ENCODE results near the gene HMCES. TPM values are rescaled to one million over a fixed set of nuclear protein-coding genes. Genes with fewer than 3 reads are reported as not detected.
A peak's percentile ranks its signal among the peaks of the same experiment; 100 is the strongest.

Gene HMCES
- total and polyA plus RNA-seq, 2 of the 13 experiments (the other 11 are each of a cell fraction or from before 2014, with no cell fraction given): 16.1 to 37.5 TPM

- no peak for TF ChIP-seq ZNF292 (CRISPR knock-in tag; IDR thresholded peaks at IDR 0.05; ENCODE audit: borderline replicate concordance, low read depth)
- 0 out of 2 replicates have a peak, but pooled peaks have one; percentile 42 for TF ChIP-seq FOXC1 (CRISPR knock-in tag; IDR thresholded peaks at IDR 0.05; ENCODE audit: borderline replicate concordance)
- no peak for TF ChIP-seq MIER2 (CRISPR knock-in tag; IDR thresholded peaks at IDR 0.05)
- no peak for TF ChIP-seq ZNF530 (CRISPR knock-in tag; IDR thresholded peaks at IDR 0.05; ENCODE audit: low read depth)
- no peak for TF ChIP-seq CERS6 (CRISPR knock-in tag; IDR thresholded peaks at IDR 0.05)
- TF ChIP-seq, protein P1, sequence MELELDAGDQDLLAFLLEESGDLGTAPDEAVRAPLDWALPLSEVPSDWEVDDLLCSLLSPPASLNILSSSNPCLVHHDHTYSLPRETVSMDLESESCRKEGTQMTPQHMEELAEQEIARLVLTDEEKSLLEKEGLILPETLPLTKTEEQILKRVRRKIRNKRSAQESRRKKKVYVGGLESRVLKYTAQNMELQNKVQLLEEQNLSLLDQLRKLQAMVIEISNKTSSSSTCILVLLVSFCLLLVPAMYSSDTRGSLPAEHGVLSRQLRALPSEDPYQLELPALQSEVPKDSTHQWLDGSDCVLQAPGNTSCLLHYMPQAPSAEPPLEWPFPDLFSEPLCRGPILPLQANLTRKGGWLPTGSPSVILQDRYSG (CRISPR knock-in tag; IDR thresholded peaks at IDR 0.05): no peak
- peak; percentile 14; the same call in 1 of the 2 replicates for TF ChIP-seq PHF8 (CRISPR knock-in tag; IDR thresholded peaks at IDR 0.05)
- TF ChIP-seq SMAD1 (CRISPR knock-in tag; IDR thresholded peaks at IDR 0.05; ENCODE audit: borderline replicate concordance, low read depth): no peak
- TF ChIP-seq SOX13 (IDR thresholded peaks at IDR 0.05): no peak
- TF ChIP-seq SOX13 (CRISPR knock-in tag; conservative IDR thresholded peaks at IDR 0.05 in 1 of 2, IDR thresholded peaks at IDR 0.05 in 1 of 2): peak in 1 of 2 experiments; percentile 30; a peak in 2 of 4 replicates
- TF ChIP-seq POLR2A (IDR thresholded peaks at IDR 0.05; ENCODE audit: insufficient read depth in 1 of 2, low read depth in 2 of 2, low read length in 2 of 2): peak; percentile 50 to 92; a peak in 3 of 4 replicates
- TF ChIP-seq HOXD1 (CRISPR knock-in tag; IDR thresholded peaks at IDR 0.05): no peak
- TF ChIP-seq ZNF792 (CRISPR knock-in tag; IDR thresholded peaks at IDR 0.05): peak; percentile 100
- no peak for TF ChIP-seq GABPB1 (CRISPR knock-in tag; IDR thresholded peaks at IDR 0.05)
- no peak for TF ChIP-seq ZNF20 (CRISPR knock-in tag; IDR thresholded peaks at IDR 0.05)
- 0 out of 2 replicates have a peak, but pooled peaks have one; percentile 27 for TF ChIP-seq ISL2 (CRISPR knock-in tag; IDR thresholded peaks at IDR 0.05)
- no peak for TF ChIP-seq AGO1 (IDR thresholded peaks at IDR 0.05; ENCODE audit: low read depth, low read length, poor library complexity, severe bottlenecking)
- TF ChIP-seq ZNF282 (IDR thresholded peaks at IDR 0.05; ENCODE audit: partially characterized antibody): no peak
- no peak for TF ChIP-seq ZNF691 (CRISPR knock-in tag; IDR thresholded peaks at IDR 0.05; ENCODE audit: borderline replicate concordance, low read depth)
- TF ChIP-seq ZNF800 (CRISPR knock-in tag; IDR thresholded peaks at IDR 0.05): no peak
- TF ChIP-seq SP2 (CRISPR knock-in tag; IDR thresholded peaks at IDR 0.05): no peak
- TF ChIP-seq TFE3 (CRISPR knock-in tag; IDR thresholded peaks at IDR 0.05): 0 out of 2 replicates have a peak, but pooled peaks have one; percentile 37
- no peak for TF ChIP-seq THYN1 (CRISPR knock-in tag; IDR thresholded peaks at IDR 0.05; ENCODE audit: borderline replicate concordance, low read depth)
- peak; percentile 68; the same call in 1 of the 2 replicates for TF ChIP-seq NCOR1 (IDR thresholded peaks at IDR 0.05; ENCODE audit: borderline replicate concordance, low read length)
Observed at GRCh38 chr3:129313665-129314385, 35.2 kb downstream of the HMCES start (continued).
